Stimulated activated memory B cell treated with anti-CD40 and anti-IgM and Interleukin-4, amounts not matched to agents 10 μg/mL and 1 μg/mL and 100 μg/mL, for 72 hours (primary cell): ENCODE results near the gene GNG12.
"Not testable (repeated sequence)": the region's sequence is repeated elsewhere in the genome, so short reads cannot be mapped to it uniquely, and the experiment has no call there.

Experiments
- ATAC-seq: fragments of 150-1000 bp; cut with Tn5 transposase; 2 replicates; pipeline ENCODE4 v1.10.0; 2021
- H3K27ac Mint-ChIP-seq: one replicate; pipeline ENCODE4 v1.8.0; 2022; ENCODE audit warnings: mild to moderate bottlenecking, mixed read lengths
- H3K27me3 Mint-ChIP-seq: one replicate; pipeline ENCODE4 v1.8.0; 2022; ENCODE audit warnings: mixed read lengths
- H3K36me3 Mint-ChIP-seq: one replicate; pipeline ENCODE4 v1.8.0; 2022; ENCODE audit warnings: mixed read lengths
- H3K4me1 Mint-ChIP-seq: one replicate; pipeline ENCODE4 v1.8.0; 2022; ENCODE audit warnings: mixed read lengths
- H3K4me3 Mint-ChIP-seq: one replicate; pipeline ENCODE4 v1.8.0; 2022; ENCODE audit warnings: mild to moderate bottlenecking, moderate library complexity, mixed read lengths
- H3K9me3 Mint-ChIP-seq: one replicate; pipeline ENCODE4 v1.8.0; 2022; ENCODE audit warnings: mixed read lengths

Gene GNG12

DNA sequence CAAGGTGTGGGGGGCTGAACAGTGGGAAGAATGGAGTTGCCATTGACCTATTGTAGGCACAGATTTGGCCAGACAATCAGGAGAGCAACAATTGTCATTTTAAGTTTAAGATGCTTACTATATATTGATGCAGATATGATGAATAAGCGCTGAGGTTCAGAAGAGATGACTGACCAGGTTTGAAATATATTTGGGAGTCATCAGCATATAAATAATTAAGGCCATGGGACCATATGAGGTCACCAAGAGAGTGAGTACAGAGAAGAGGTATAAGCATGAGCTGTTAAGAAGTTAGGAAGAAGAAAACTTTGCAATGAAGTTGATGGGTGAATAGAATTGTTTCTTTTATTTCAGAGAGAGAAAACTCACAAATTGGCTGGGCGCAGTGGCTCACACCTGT, 152.8 kb downstream of the GNG12 start:
- Mint-ChIP-seq H3K27ac (no peak overlapping the region), H3K4me1 (peaks cover 14% of the 10 kb centered on the region), H3K4me3 (no peak overlapping the region), H3K9me3 (no peaks in the 10 kb centered on the region), H3K27me3 (no peaks in the 10 kb centered on the region), H3K36me3 (no peaks in the 10 kb centered on the region)
- ATAC-seq = no peak

DNA sequence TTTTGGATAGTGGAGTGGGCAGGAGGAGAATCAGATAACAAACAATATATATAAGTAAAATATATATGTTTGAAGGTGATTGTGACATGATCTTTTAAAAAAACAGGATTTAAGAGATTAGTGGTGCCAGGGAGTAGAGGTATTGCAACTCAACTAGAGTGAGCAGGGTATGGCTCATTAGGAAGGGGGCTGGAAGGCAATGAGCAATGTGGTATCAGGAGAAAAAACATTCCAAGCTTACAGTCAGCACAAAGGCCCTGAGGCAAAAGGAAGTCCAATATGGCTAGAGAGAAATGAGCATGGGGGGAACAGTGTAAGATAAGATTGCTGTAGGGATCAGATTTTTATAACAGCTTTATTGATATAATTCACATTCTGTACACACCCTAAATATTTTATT, 153.6 kb downstream of the GNG12 start:
- H3K4me1 Mint-ChIP-seq = peaks cover 14% of the 10 kb centered on the region
- H3K9me3 Mint-ChIP-seq = no peaks in the 10 kb centered on the region
- no peaks in the 10 kb centered on the region for H3K27me3 Mint-ChIP-seq
- H3K36me3 Mint-ChIP-seq = no peaks in the 10 kb centered on the region
- no peak overlapping the region for H3K27ac Mint-ChIP-seq
- no peak overlapping the region for H3K4me3 Mint-ChIP-seq
- no peak for ATAC-seq

DNA sequence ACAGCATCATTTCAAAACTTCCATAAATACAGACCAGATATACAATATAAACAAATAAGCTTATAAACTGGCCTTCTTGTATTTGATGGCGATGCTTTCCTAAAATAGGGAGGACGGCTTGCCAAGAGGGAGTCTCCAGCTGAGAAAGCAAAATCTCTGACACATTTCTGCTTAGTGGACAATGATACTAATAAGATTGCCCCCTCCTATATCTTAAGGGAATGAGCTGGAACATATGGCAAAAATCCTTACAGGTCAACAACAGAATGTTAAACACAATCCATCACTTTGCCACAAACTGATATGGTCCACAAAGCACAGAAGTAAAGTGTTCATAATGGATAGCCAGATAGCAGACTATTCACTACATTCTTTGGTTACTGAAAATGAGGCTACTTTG, 155.3 kb downstream of the GNG12 start:
- no peaks in the 10 kb centered on the region for H3K9me3 Mint-ChIP-seq
- H3K27ac Mint-ChIP-seq = no peak overlapping the region
- no peak overlapping the region for H3K4me3 Mint-ChIP-seq
- H3K27me3 Mint-ChIP-seq = peaks cover 17% of the 10 kb centered on the region
- ATAC-seq = no peak
- H3K36me3 Mint-ChIP-seq = no peaks in the 10 kb centered on the region
- H3K4me1 Mint-ChIP-seq = no peaks in the 10 kb centered on the region

DNA sequence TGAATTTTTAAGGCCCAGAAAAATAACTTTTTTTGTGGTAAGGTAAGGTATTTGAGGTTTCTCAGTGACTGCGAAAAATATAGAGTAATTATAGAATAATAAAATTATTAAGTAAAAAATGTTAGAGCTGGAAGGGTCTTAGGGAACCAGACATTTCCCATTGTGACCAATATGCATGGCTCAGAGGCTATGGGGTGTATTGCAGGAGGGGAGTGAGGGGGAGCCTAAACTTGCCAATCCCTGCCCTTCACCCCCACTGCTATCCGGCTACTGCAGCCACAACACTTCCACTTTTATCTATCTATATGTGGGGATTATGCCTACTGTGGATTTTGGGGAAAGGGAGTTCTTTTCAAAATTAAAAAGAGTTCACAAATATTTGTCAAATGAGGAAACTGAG, 155.9 kb downstream of the GNG12 start:
- no peaks in the 10 kb centered on the region for H3K36me3 Mint-ChIP-seq
- no peaks in the 10 kb centered on the region for H3K4me1 Mint-ChIP-seq
- no peaks in the 10 kb centered on the region for H3K9me3 Mint-ChIP-seq
- H3K27ac Mint-ChIP-seq = no peak overlapping the region
- peaks cover 22% of the 10 kb centered on the region for H3K27me3 Mint-ChIP-seq
- ATAC-seq = no peak
- H3K4me3 Mint-ChIP-seq = no peak overlapping the region

DNA sequence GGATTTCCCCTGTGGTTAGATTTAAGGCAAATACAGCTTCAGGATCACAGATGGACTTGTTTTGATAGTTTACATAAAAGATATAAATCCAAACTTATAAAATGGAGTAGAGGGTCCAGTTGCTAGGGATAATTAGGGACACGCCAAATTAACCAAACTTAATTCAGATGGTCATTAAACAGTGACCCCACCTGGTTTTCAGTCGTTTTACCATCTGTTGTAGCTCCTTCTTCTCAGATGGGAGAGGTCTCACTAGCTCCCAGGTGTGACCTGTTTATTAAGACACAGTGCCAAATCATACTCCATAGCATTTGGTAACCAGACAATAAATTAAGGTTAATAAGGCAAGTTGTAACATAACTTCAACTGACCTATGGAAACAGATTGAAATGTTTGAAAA, 156.3 kb downstream of the GNG12 start:
- Mint-ChIP-seq H3K27me3 (peaks cover 26% of the 10 kb centered on the region), H3K27ac (no peak overlapping the region), H3K4me3 (no peak overlapping the region), H3K9me3 (no peaks in the 10 kb centered on the region), H3K36me3 (no peaks in the 10 kb centered on the region), H3K4me1 (no peaks in the 10 kb centered on the region)
- ATAC-seq = no peak

DNA sequence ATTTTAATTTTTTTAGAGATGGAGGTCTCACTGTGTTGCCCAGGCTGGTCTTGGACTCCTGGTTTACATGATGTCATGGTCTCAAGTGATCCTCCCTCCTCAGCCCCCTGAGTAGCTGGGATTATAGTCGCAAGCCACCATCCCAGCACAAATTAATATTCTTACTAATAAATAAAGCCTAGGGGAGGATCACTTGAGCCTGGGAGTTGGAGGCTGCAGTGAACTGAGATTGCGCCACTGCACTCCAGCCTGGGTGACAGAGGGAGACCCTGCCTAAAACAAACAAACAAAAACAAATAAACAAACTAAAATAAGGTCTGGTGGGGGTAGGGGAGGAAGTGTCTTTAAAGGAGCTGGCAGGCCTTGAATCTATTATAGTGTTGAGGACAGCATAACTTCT, 157.0 kb downstream of the GNG12 start:
- Mint-ChIP-seq H3K27ac (no peak overlapping the region), H3K36me3 (no peaks in the 10 kb centered on the region), H3K9me3 (no peaks in the 10 kb centered on the region)

DNA sequence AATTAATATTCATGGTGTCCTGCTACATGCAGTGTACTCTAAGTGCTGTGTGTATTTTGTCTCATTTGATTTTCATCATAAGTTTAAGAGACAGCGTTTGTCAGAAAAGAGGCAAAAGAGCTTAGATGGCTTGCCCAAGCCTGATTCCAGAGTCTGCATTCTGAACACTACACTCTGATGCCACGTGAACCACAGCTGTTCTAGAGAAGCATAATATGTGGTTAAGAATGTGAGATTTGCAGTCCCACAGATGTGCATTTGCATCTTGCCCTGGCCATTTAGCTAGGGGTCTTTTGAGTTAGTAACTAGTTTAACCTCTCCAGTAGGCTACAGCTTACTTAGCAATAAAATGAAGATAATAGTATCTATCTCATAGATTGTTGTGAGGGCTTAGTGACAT, 157.5 kb downstream of the GNG12 start:
- Mint-ChIP-seq H3K9me3 (no peaks in the 10 kb centered on the region), H3K27ac (no peak overlapping the region), H3K4me1 (no peaks in the 10 kb centered on the region), H3K4me3 (no peak overlapping the region), H3K36me3 (no peaks in the 10 kb centered on the region), H3K27me3 (peaks cover 27% of the 10 kb centered on the region)
- ATAC-seq = no peak

More for the DNA sequence above, 157.0 kb downstream of the GNG12 start:
- no peaks in the 10 kb centered on the region for H3K4me1 Mint-ChIP-seq
- no peak for ATAC-seq
- peaks cover 27% of the 10 kb centered on the region for H3K27me3 Mint-ChIP-seq
- H3K4me3 Mint-ChIP-seq = no peak overlapping the region

DNA sequence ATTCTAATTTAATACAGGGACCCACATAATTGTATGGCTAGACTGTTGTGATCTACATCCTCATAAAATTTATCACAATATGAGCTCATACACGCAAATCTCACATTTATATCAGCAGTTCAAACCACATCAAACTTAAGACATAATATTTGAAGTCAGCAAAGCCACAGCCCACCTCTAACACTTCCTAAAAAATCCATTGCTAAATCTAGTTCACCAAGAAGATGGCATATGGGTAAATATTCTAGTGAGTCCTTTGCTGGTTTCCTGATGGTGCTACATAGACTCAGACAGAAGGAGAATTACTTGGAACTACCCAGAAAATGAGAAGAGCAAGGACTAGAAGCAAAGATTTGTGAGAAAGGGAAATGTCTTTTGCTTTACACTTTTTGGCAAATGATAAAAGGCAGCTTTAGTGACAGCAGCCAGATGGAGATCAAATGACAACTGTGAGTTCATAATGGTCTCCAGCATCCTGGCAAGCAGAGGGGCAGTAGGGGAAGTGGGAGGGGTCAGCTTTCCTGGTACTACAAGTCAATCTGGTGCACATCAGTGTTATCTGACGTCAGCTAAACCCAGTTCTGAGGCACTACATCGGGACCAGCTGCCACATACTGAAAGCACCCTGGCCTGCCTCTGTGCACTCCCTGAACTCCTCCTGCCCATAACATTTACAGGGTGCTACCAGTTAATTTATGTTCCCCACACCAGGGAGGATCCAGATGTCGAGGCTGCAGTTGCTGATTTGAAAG, 158.8 kb downstream of the GNG12 start:
- Mint-ChIP-seq H3K9me3 (no peaks in the 10 kb centered on the region), H3K4me1 (no peaks in the 10 kb centered on the region), H3K27me3 (peaks cover 27% of the 10 kb centered on the region), H3K4me3 (no peak overlapping the region), H3K27ac (no peak overlapping the region), H3K36me3 (no peaks in the 10 kb centered on the region)
- no peak for ATAC-seq

DNA sequence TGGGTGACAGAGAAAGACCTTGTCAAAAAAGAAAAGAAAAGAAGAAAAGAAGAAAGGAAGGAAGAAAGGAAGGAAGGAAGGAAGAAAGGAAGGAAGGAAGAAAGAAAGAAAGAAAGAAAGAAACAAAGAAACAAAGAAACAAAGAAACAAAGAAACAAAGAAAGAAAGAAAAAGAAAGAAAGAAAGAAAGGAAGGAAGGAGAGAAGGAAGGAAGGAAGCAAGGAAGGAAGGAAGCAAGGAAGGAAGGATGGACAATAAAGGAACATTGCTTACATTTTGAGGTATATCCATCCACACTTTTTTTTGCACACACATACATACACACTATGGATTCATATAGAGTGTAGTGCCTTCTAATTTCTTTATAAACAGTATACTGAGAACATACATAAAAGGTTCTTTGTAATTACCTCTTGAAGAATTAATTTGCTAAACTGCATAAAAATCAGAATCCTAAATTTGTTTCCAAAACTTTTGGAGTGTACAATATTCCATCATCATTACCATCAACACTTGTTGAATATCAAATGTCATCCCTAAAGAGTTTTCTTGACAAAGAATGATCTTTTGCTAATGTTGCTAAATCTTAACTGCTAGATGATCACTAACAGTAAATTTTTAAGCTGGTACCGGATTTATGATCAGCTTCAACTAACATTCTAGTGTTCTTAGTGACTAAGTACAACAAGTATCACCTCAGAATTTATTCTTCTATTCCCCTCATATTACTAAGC, 159.6 kb downstream of the GNG12 start:
- Mint-ChIP-seq H3K4me3 (no peak overlapping the region), H3K27me3 (peaks cover 32% of the 10 kb centered on the region), H3K36me3 (no peaks in the 10 kb centered on the region), H3K27ac (no peak overlapping the region), H3K9me3 (no peaks in the 10 kb centered on the region), H3K4me1 (no peaks in the 10 kb centered on the region)
- no peak for ATAC-seq

DNA sequence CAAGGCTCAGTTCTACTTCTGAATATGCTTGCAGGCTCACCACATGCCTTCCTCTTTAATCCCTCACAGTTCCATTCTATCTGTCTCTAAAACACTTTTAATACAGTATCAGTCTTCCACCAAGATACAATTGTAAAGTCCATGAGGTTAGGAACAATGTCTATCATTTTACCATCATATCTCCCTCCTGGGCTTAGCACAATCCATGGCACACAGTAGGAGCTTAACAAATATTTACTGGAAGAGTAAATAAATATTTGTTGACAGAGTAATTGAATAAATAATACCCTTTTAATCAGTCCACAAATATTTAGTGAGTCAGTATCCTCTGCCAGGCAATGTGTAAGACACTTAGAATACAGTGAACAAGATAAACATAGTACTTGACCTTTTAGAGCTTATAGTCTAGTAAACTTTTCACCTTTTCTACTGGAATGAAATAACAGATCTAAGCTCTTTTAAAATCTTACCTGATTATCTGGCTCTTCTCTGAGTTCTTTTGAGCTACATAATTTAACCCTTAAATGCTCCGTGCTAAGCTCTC, 160.9 kb downstream of the GNG12 start:
- H3K4me3 Mint-ChIP-seq = no peak overlapping the region
- no peaks in the 10 kb centered on the region for H3K9me3 Mint-ChIP-seq
- no peak for ATAC-seq
- peaks cover 45% of the 10 kb centered on the region for H3K27me3 Mint-ChIP-seq
- H3K4me1 Mint-ChIP-seq = no peaks in the 10 kb centered on the region
- no peaks in the 10 kb centered on the region for H3K36me3 Mint-ChIP-seq
- no peak overlapping the region for H3K27ac Mint-ChIP-seq

DNA sequence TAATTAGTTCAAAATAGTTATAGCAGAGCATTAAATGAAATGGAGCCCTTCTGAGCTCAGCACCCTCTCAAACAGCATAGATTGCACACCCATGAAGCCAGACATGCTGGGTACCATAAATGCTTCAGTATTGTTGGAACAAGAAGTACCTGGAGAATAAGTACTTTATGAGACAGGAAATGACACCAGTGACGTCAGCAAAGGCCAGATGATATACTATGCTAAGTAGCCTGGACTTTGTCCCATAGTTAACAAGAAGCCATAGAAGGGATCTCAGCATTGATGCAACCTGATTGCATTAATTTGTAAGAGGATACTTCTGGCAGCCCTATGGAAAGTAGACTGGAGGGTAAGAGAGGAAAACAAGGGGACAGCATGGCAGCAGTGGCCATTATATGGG, 164.6 kb downstream of the GNG12 start:
- H3K36me3 Mint-ChIP-seq = no peaks in the 10 kb centered on the region
- H3K27ac Mint-ChIP-seq = no peak overlapping the region
- H3K4me1 Mint-ChIP-seq = no peaks in the 10 kb centered on the region
- H3K4me3 Mint-ChIP-seq = no peak overlapping the region
- H3K9me3 Mint-ChIP-seq = peaks cover 2% of the 10 kb centered on the region
- ATAC-seq = no peak
- peaks cover 40% of the 10 kb centered on the region for H3K27me3 Mint-ChIP-seq

DNA sequence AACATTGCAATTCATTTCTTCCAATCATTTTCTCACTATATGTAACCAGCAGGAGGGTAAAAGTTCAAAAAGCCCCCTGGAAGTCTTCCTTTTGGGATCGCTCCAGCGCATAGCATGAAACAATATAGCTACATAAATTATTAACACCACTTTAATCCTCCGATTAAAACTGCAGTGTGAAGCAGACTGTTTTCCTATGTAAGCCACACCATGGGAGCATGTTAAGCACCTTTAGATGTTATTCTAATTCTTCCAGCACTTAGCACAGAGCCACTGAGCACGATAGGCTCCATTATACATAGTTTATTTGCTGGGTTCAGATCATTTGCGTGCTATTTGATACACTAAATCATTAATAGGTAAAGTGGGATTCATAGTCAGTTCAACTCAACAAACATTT, 166.6 kb downstream of the GNG12 start:
- H3K4me1 Mint-ChIP-seq = no peaks in the 10 kb centered on the region
- H3K4me3 Mint-ChIP-seq = no peak overlapping the region
- peaks cover 23% of the 10 kb centered on the region for H3K27me3 Mint-ChIP-seq

DNA sequence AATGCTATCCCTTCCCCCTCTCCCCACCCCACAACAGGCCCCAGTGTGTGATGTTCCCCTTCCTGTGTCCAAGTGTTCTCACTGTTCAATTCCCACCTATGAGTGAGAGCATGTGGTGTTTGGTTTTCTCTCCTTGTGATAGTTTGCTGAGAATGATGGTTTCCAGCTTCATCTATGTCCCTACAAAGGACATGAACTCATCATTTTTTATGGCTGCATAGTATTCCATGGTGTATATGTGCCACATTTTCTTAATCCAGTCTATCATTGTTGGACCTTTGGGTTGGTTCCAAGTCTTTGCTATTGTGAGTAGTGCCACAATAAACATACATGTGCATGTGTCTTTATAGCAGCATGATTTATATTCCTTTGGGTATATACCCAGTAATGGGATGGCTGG, 168.0 kb downstream of the GNG12 start:
- H3K4me3 Mint-ChIP-seq, H3K27ac Mint-ChIP-seq, H3K9me3 Mint-ChIP-seq, H3K4me1 Mint-ChIP-seq, ATAC-seq, H3K36me3 Mint-ChIP-seq: not testable (repeated sequence)
- H3K27me3 Mint-ChIP-seq = peaks cover 33% of the 10 kb centered on the region

More for the DNA sequence above, 166.6 kb downstream of the GNG12 start:
- Mint-ChIP-seq H3K27ac (no peak overlapping the region), H3K36me3 (no peaks in the 10 kb centered on the region), H3K9me3 (peaks cover 2% of the 10 kb centered on the region)
- ATAC-seq = no peak

DNA sequence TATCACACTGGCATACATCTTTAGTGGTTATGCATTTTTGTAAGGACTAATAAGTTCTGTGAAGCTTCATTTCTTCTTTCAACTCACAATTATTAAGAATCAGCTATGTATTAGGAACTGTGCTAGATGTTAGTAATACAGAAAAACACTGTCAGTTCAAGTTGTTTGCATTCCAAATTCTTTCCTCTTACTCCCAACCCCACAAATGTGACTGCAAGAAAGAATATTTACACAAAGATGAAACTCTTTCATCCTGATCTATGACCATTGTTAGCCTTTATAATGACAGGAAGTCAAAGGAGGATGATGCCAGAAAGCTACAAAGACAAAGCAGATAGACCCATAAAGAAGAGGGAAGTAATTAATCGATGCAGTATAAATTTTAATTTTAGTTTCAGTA, 169.2 kb downstream of the GNG12 start:
- no peak for ATAC-seq
- Mint-ChIP-seq H3K36me3 (no peaks in the 10 kb centered on the region), H3K4me3 (no peak overlapping the region), H3K27me3 (peaks cover 38% of the 10 kb centered on the region), H3K4me1 (no peaks in the 10 kb centered on the region), H3K9me3 (peaks cover 2% of the 10 kb centered on the region), H3K27ac (no peak overlapping the region)

DNA sequence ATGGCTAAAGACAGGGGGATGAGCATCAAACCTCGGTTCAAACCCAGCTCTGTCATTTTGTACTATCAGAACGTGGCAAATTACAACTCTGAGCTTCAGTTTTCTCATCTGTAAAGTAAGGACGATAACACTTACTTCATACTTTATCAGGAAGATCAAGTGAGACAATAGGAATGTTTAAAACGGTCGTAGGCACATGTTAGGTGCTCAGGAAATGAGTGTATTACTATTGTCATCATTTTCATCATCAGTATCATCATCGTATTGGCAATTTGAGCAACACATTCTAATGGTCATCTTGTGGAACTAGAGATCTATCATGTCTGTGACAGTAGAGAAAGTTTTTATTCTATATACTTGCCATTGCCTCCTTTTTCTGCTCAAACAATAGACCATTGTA, 170.4 kb downstream of the GNG12 start:
- Mint-ChIP-seq H3K4me3 (no peak overlapping the region), H3K9me3 (peaks cover 2% of the 10 kb centered on the region), H3K4me1 (no peaks in the 10 kb centered on the region), H3K27me3 (peaks cover 26% of the 10 kb centered on the region), H3K36me3 (no peaks in the 10 kb centered on the region), H3K27ac (no peak overlapping the region)
- no peak for ATAC-seq

DNA sequence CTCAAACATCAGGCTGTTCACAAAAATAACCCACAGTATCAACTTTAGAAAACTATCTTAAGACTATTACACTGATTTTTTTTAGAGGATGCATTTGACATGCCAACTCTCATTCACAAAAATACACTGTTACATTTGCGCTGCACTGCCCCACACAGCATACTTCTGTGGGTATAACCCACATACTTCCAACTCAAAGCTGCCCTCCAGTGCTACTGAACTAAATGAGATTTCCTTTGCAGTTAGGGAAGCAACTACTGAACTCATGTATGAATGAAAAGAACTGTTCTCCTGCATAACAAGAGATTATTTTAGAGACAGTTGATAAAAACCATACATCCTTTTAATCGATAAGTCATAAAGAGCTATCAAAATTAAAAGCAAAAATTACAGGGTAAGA, 174.0 kb downstream of the GNG12 start:
- Mint-ChIP-seq H3K27ac (no peak overlapping the region), H3K36me3 (no peaks in the 10 kb centered on the region), H3K4me1 (no peaks in the 10 kb centered on the region), H3K4me3 (no peak overlapping the region), H3K9me3 (no peaks in the 10 kb centered on the region), H3K27me3 (peaks cover 16% of the 10 kb centered on the region)
- ATAC-seq = no peak
